Fibroblast of lung (primary cell): ENCODE data around the gene SEMA4D. TPM values are rescaled to one million over a fixed set of nuclear protein-coding genes. Genes with fewer than 3 reads are reported as not detected.

Source experiments
- DNase-seq, 2 donors: peaks; one replicate each; pipeline versions ENCODE4 v3.0.0 to v3.0.0-alpha.2; 2010; ENCODE audit warnings: low read depth in 2 of 2
- H2AFZ ChIP-seq: 2 replicates; pipeline ENCODE4 v1.5.1; 2012; ENCODE audit warnings: low read length, control low read depth, inconsistent platforms
- H3K27ac ChIP-seq: 2 replicates; pipeline ENCODE4 v1.5.1; 2011; ENCODE audit warnings: low read length, control low read depth; ENCODE audit not compliant: insufficient read depth
- H3K27me3 ChIP-seq: 2 replicates; pipeline ENCODE4 v1.5.1; 2011; ENCODE audit warnings: mild to moderate bottlenecking, low read length; ENCODE audit not compliant: control insufficient read depth, insufficient read depth
- H3K36me3 ChIP-seq: 2 replicates; pipeline ENCODE4 v1.5.1; 2011; ENCODE audit warnings: low read length; ENCODE audit not compliant: control insufficient read depth, insufficient read depth
- H3K4me1 ChIP-seq: 2 replicates; pipeline ENCODE4 v1.5.1; 2011; ENCODE audit warnings: low read length; ENCODE audit not compliant: control insufficient read depth, insufficient read depth; ENCODE audit errors: extremely low read depth
- H3K4me2 ChIP-seq: 2 replicates; pipeline ENCODE4 v1.5.1; 2011; ENCODE audit warnings: low read length, control low read depth; ENCODE audit not compliant: insufficient read depth; ENCODE audit errors: extremely low read depth
- H3K4me3 ChIP-seq, 4 experiments: fragments of 200-600 bp in 1 of 4; sonication (generic) in 1 of 4; replicated peaks in 1 of 4; 2 replicates each; pipeline ENCODE4 v1.5.1; 2011 to 2016; ENCODE audit warnings: low read length in 4 of 4, low read depth in 3 of 4, mild to moderate bottlenecking in 3 of 4, control low read depth in 2 of 4, inconsistent platforms in 1 of 4, mixed read lengths in 1 of 4; ENCODE audit not compliant: insufficient read depth in 1 of 4; ENCODE audit errors: control extremely low read depth in 1 of 4
- H3K79me2 ChIP-seq: 2 replicates; pipeline ENCODE4 v1.5.1; 2012; ENCODE audit warnings: mild to moderate bottlenecking, low read length, inconsistent platforms; ENCODE audit not compliant: control insufficient read depth, insufficient read depth
- H3K9ac ChIP-seq: 2 replicates; pipeline ENCODE4 v1.5.1; 2011; ENCODE audit warnings: mild to moderate bottlenecking, low read length, control low read depth; ENCODE audit not compliant: insufficient read depth
- H3K9me3 ChIP-seq: 2 replicates; pipeline ENCODE4 v1.5.1; 2012; ENCODE audit warnings: low read depth, low read length; ENCODE audit not compliant: control insufficient read depth, insufficient read depth
- H4K20me1 ChIP-seq: 2 replicates; pipeline ENCODE4 v1.5.1; 2011; ENCODE audit warnings: low read length; ENCODE audit not compliant: control insufficient read depth, insufficient read depth; ENCODE audit errors: extremely low read depth
- EZH2 ChIP-seq: IDR thresholded peaks from 2 replicates; pipeline ENCODE4 v1.5.1; 2012; ENCODE audit warnings: low read length, control low read depth, mild to moderate bottlenecking; ENCODE audit errors: missing control alignments
- polyA plus RNA-seq, 2 donors: library from polyadenylated mRNA; depleted of rRNA in 1 of 2; stranded (reverse) in 1 of 2; unstranded in 1 of 2; fragments of >200 nt; gene quantifications; 2 replicates each; pipeline ENCODE4 v1.2.1, GENCODE V29; 2011 to 2012; ENCODE audit warnings: missing spikeins in 1 of 2
- total RNA-seq: library from RNA; depleted of rRNA; stranded (reverse); fragments of >200 nt; gene quantifications from 2 replicates; pipeline ENCODE4 v1.2.1, GENCODE V29; 2014
- TF ChIP-seq, protein P1 (sequence below), 2 donors: IDR thresholded peaks in 1 of 2; conservative IDR thresholded peaks in 1 of 2; 1 replicate in 1 of 2; 2 replicates in 1 of 2; pipeline ENCODE4 v1.5.1; 2011 to 2012; ENCODE audit warnings: low read length in 2 of 2, control low read depth in 1 of 2, inconsistent platforms in 1 of 2, low read depth in 1 of 2, mild to moderate bottlenecking in 1 of 2

SEMA4D gene
- total and polyA plus RNA-seq, 2 donors (not counting 1 experiment from before 2014, with no cell fraction given) = 0.67 to 2.6 TPM

DNA sequence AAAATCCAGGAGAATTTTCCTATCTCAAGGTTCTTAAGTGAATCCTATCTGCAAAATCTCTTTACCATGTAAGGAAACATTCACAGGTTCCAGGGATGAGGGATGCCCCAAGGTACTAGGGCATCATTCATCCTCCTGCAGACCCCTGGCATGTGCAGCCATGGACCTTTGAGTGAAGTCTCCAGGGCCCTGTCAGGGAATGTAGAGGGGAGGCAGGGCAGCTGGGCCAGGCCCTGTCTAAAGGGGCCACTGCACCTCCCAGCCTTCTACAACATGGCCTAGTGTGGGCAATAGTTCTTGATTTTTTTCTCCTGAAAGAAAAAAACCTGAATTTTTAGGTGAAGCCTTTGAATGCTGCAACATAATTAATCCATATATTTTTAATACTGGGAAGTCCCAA, 63.3 kb downstream of the SEMA4D start:
- TF ChIP-seq, protein P1, sequence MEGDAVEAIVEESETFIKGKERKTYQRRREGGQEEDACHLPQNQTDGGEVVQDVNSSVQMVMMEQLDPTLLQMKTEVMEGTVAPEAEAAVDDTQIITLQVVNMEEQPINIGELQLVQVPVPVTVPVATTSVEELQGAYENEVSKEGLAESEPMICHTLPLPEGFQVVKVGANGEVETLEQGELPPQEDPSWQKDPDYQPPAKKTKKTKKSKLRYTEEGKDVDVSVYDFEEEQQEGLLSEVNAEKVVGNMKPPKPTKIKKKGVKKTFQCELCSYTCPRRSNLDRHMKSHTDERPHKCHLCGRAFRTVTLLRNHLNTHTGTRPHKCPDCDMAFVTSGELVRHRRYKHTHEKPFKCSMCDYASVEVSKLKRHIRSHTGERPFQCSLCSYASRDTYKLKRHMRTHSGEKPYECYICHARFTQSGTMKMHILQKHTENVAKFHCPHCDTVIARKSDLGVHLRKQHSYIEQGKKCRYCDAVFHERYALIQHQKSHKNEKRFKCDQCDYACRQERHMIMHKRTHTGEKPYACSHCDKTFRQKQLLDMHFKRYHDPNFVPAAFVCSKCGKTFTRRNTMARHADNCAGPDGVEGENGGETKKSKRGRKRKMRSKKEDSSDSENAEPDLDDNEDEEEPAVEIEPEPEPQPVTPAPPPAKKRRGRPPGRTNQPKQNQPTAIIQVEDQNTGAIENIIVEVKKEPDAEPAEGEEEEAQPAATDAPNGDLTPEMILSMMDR (conservative IDR thresholded peaks at IDR 0.05 in 1 of 2, IDR thresholded peaks at IDR 0.05 in 1 of 2; ENCODE audit: low read depth in 1 of 2, low read length in 2 of 2) = no peak
- TF ChIP-seq EZH2 = no peak

DNA sequence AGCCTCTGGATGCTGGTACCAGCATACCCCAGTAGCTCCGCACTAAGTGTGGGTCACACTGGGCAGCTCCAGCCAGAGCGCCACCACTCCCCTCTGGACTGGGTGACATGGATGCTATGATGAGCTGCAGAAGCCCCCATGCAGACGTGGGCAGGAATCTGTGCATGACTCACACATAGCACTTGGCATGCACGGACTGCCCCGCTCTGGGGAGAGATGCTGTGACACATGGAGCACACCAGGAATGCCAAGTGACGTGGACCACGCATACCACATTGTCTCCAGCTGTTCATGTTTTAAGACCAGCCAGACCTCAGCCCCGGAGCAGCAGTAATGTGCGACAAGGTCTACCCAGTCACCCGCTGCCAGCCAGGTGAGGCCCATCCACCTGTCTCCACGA, 64.1 kb downstream of the SEMA4D start:
- Histone ChIP-seq H3K4me1 (no peaks in the 10 kb centered on the region), H3K9ac (no peak overlapping the region)
- DNase-seq = peak in 1 of 2 donors; percentile 78

More for the DNA sequence above, 63.3 kb downstream of the SEMA4D start:
- Histone ChIP-seq H3K9me3 (no peaks in the 10 kb centered on the region), H3K9ac (no peak overlapping the region), H3K27ac (no peak overlapping the region), H3K79me2 (no peaks in the 10 kb centered on the region), H3K4me1 (no peaks in the 10 kb centered on the region), H3K4me2 (no peak overlapping the region), H3K27me3 (no peaks in the 10 kb centered on the region), H3K36me3 (no peaks in the 10 kb centered on the region), H2AFZ (no peak overlapping the region), H3K4me3 (no peak overlapping the region), H4K20me1 (no peaks in the 10 kb centered on the region)
- DNase-seq = no peak

GRCh38 chr9:89432986-89433530, 64.9 kb downstream of the SEMA4D start:
- H4K20me1 ChIP-seq = no peaks in the 10 kb centered on the region
- TF ChIP-seq EZH2 = no peak
- TF ChIP-seq, protein P1 (conservative IDR thresholded peaks at IDR 0.05 in 1 of 2, IDR thresholded peaks at IDR 0.05 in 1 of 2; ENCODE audit: low read depth in 1 of 2, low read length in 2 of 2) = no peak
- DNase-seq = no peak
- H3K9ac ChIP-seq = no peak overlapping the region
- no peaks in the 10 kb centered on the region for H3K27me3 ChIP-seq
- no peak overlapping the region for H3K27ac ChIP-seq
- H3K4me2 ChIP-seq = no peak overlapping the region
- H3K4me3 ChIP-seq = no peak overlapping the region
- no peaks in the 10 kb centered on the region for H3K36me3 ChIP-seq
- no peak overlapping the region for H2AFZ ChIP-seq
- H3K9me3 ChIP-seq = no peaks in the 10 kb centered on the region
- H3K4me1 ChIP-seq = no peaks in the 10 kb centered on the region
- no peaks in the 10 kb centered on the region for H3K79me2 ChIP-seq

More for the DNA sequence above, 64.1 kb downstream of the SEMA4D start:
- Histone ChIP-seq H3K9me3 (no peaks in the 10 kb centered on the region), H3K4me2 (no peak overlapping the region), H2AFZ (no peak overlapping the region), H3K36me3 (no peaks in the 10 kb centered on the region), H3K27me3 (no peaks in the 10 kb centered on the region), H3K4me3 (no peak overlapping the region), H4K20me1 (no peaks in the 10 kb centered on the region), H3K79me2 (no peaks in the 10 kb centered on the region), H3K27ac (no peak overlapping the region)
- no peak for TF ChIP-seq EZH2
- TF ChIP-seq, protein P1 (conservative IDR thresholded peaks at IDR 0.05 in 1 of 2, IDR thresholded peaks at IDR 0.05 in 1 of 2; ENCODE audit: low read depth in 1 of 2, low read length in 2 of 2) = no peak
